HG02970 (cell line): ENCODE results near the gene TPTE2.
"Not testable (repeated sequence)": the region's sequence is repeated elsewhere in the genome, so short reads cannot be mapped to it uniquely, and the experiment has no call there.

Source experiments
- ATAC-seq: cut with Tn5 transposase; IDR thresholded peaks from one replicate; pipeline ENCODE4 v1.9.1; 2021; ENCODE audit warnings: mild to moderate bottlenecking, moderate library complexity, moderate number of reproducible peaks; ENCODE audit not compliant: unreplicated experiment, low FRiP score

The TPTE2 gene

DNA sequence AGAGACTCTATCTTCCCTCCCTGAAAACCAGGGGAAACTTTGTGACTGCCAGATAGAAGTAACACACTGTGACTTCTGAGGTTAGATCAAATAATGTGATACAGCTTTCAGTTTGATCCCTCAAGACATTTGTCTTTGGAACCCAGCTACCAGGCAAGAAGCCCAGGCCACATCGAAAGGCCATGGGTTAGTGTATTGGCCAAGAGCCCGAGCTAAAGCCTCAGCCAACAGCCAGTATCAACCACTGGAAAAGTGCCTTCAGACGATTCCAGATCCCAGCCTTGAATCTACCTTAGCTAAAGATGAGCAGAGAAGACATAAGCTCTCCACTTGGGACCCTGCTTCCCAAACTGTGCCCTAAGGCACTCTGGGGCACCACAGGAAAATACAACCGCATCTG is 10.9 kb upstream of the TPTE2 start:
- no peak for ATAC-seq

DNA sequence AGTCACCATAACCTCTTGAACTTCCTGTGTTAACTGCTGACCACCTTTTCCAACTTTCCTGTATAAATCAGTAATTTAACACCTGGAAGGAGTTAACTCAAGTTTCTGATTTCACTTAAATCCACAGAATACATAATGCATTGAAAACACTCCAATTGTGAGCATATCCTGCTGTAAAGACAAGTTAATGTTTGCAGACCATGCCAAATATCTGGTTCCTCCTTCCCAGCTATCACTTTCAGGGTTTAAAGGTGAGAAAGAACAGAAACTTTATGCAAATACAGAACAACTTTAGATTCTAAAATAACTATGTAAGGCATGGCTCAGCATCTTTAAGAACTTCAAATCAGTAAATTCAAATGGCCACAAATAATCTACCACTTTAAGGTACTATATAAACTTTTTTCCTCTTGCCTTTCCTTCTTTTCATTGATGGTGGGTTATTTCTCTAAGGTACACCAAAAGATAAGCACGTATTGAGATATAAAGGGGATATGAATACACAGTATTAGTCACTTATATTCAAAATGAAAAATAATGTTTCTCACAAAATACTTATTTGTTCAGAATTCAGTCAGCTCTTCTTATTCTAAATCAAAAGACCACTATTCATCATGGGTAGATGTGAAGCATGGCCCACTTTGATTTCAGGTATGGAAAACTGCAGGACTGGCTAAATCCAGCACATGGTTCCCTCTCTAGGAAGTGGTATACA is 6.6 kb upstream of the TPTE2 start:
- no peak for ATAC-seq

DNA sequence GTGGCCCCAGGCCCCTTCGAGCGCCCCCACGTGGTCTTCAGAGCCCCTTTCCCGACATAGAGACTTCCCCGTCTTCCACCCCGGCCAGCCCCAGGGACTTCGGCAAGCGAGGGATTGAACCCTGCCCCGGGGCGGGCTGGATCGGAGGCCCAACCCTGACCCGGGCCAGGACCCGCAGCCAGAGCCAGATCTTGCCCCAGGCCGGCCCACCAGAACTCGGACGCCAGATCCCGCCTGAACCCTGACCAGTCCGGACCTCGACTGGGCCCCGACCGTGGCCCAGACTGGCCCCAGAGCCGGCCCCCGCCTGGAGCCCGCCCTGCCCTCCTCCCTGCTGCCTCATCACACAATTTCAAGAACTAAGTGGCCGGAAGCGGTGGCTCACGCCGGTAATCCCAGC is 253 bp upstream of the TPTE2 start:
- no peak for ATAC-seq

DNA sequence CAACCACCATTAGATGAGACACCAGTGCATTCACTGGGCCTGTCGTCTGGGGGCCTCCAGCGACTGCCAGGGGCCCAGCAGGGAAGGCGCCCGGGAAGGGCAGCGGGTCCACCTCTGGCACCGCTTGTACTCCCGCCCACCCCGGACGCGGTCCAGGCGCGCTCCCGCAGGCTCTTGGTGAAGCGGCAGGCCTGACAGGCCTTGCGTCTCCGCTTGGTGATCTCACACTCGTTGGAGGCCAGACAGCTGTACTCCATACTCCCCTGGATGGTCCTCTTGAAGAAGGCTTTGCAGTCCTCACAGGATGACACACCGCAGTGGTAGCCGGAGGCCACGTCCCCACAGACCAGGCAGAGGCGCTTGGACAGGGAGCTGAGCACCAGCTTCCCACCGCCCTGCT is 660 bp downstream of the TPTE2 start:
- not testable (repeated sequence) for ATAC-seq

DNA sequence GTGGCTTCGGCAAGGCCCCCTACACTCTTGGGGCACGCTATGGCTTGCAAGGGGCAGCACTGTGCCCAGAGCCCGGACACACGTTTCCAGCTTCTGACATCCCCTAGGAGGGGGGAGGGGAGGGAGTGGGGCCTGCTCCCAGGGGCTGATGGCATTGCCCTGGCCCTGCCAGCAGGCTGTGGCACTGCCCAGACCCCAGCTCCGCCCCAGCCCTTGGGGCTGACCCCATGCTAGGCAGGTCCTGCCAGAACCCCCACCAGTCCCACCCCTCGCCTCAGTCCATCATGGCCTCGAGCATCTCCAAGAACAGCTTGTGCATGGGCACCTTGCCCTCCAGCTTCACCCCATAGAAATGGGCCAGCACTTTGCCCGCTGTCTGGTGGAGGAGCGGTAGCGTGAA is 1.6 kb downstream of the TPTE2 start:
- not testable (repeated sequence) for ATAC-seq

DNA sequence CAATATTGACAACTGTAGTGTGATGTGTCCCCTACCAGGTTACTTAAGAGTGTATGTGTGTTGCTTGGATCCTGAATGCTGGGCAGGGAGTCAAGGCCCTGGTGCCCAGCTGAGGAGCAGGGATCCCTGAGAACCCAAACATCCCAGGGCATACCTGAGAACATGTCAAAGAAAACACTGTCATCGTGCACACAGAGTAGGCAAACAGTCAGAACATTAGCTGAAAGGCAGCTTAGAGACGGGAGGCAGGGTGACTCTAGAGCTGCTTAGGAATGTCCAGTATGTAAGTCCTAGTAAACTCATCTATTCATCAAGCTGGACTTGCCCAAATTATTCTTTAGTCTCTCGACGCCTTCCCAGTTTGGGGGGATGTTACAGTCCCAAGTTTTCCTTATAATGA is 4.0 kb downstream of the TPTE2 start:
- ATAC-seq: not testable (repeated sequence)

DNA sequence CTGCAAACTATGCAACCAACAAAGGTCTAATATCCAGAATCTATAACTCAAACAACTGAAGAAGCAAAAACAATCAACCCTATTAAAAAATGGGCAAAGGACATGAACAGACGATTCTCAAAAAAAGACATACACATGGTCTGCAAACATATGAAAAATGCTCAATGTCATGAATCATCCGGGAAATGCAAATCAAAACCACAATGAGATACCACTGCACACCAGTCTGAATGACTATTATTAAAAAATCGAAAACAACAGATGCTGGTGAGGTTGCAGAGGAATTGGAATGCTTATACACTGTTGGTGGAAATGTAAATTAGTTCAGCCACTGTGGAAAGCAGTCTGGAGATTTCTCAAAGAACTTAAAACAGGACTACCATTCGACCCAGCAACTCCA is 12.1 kb downstream of the TPTE2 start:
- ATAC-seq: not testable (repeated sequence)

DNA sequence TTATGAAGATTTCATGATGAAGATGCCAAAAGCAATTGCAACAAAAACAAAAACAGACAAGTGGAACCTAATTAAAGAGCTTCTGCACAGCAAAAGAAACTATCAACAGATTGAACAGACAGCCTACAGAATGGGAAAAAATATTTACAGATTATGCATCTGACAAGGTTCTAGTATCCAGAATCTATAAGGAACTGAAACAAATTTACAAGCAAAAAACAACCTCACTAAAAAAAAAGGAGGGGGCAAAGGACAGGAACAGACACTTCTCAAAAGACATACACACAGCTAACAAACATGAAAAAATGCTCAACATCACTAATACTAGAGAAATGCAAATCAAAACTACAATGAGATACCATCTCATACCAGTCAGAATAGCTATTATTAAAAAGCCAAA is 35.7 kb downstream of the TPTE2 start:
- ATAC-seq: not testable (repeated sequence)

DNA sequence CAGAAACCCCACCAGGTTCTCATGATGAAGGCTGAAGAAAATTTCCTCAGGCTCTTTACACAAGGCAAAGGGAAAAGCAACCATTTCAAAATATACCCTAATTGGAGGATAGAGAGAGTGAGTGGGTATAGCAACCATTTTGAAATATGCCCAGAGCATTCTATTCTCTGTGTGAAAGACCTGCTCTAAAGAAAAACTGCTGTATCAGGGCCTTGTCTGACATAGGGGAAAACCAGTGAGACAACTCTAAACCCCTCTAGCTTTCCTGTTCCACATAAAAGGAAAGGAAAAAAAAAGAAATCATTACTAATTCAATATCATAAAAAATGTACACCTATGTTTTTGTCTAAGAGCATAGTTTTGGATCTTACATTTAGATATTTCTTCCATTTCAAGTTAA is 42.3 kb downstream of the TPTE2 start:
- ATAC-seq: no peak

DNA sequence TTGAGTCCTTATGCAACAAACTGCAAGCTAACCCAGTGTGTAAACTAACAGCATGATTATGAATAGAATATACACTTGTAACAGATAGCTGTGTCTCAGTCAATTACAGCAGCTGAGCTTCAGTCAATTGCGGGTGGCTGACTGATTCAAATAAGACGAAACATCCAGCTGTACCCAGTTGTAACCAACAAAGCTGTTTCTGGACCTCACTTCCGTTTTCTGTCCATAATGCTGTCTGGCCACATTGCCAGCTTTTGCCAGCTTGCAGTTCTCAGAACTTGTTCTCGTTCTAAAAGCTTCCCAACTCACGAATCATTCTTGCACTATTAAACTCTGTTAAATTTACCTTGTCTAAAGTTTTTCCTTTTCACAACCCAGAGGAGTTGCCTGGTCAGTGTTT is 53.7 kb downstream of the TPTE2 start:
- ATAC-seq: not testable (repeated sequence)

DNA sequence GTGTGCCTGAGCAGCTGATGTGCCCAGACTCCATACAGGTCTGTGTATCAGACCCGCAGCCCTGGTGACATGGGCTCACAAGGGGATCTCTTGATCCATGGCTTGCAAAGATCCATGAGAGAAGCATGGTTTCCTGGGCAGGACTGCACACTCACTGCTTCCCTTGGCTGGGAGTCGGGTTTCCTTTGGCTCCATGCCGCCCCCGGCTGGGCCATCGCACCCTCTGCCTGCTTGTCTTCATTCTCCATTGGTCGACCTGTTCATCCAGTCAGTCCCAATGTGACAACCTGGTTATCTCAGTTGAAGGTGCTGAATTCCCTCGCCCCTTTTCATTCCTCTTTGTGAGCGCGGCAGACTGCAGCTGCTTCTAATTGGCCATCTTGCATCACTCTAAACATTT is 101.2 kb downstream of the TPTE2 start:
- not testable (repeated sequence) for ATAC-seq

DNA sequence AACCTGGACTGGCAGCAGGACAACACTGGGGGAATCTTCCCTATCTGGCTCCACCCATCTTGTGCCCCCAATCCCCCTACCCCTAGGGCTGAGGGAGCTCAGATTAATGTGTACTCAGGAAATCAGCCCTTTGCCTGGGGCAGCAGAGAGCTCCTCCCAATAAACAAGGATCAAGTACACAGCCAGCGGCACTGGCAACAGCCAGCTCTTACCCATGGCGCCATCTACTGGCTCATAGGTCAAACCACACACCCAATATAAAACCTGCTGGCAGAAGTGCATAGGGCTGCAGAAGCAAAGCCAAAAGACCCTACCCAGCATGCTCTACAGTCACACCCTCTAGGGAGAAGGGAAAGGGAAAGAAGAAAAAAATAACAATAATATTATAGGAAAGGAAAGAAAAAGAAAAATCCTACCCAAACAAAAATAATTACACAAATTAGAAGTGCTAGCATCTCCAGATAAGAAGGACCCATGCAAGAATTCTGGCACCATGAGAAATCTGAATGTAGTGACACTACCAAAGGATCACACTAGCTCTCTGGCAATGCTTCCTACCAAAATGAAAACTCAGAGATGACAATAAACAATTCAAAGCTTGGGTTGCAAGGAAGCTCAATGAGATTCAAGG is 122.2 kb downstream of the TPTE2 start:
- ATAC-seq: not testable (repeated sequence)

DNA sequence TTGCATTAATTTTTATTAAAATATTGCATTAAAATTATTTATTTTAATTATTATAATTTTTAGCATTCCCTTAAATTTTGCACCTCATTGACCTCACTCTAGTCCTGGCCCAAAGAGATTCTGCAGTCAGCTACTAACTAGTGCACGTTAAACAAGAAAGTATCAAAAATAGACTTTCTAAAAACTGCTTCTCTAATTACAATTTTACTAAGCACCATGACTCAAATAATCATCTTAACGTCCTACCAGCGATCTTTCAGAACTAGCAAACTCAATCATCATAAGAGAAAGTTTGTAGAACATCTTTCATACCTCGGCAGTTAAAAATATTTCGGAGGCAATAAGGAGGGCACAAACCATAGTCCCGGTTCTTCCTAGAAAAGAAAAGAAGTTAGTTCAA is 123.6 kb downstream of the TPTE2 start:
- ATAC-seq: not testable (repeated sequence)

DNA sequence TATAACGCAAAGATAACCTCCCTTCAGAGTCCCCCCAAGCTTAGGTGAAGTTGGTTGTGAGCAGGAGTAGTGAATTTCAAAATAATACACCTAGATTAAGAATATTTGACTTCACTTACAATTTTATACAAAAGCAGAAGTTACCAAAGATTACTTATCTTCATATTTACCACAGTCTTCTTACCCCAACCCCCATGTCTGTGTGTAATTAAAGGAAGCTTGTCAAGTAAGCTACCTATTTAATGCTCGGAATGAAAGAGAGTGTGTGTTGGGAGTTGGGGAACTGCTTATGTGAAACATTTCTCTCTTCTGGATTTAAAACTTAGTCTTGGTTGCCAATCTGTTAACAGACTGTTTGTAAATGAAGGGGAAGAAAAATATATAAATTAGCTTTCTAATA is 139.1 kb downstream of the TPTE2 start:
- ATAC-seq: not testable (repeated sequence)

DNA sequence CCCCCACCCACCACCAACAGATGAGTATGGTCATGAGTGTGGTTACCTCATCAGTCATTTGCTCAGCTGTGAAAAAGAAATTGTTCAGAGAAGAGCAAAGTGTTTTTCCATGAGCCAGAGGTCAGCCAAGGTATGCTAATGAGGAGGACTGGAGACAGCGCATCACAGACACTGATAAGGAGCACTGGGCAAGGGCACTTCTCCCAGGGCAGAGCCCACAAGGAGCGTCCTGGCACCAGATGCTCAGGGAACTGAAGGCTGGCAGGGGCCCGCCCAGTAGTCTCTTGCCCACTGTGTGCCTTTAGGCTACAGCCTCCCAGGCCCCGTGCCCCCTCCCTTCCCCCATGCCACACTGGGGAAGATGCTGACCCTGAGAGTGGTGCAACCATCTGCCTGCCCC is 148.8 kb downstream of the TPTE2 start:
- ATAC-seq: not testable (repeated sequence)

DNA sequence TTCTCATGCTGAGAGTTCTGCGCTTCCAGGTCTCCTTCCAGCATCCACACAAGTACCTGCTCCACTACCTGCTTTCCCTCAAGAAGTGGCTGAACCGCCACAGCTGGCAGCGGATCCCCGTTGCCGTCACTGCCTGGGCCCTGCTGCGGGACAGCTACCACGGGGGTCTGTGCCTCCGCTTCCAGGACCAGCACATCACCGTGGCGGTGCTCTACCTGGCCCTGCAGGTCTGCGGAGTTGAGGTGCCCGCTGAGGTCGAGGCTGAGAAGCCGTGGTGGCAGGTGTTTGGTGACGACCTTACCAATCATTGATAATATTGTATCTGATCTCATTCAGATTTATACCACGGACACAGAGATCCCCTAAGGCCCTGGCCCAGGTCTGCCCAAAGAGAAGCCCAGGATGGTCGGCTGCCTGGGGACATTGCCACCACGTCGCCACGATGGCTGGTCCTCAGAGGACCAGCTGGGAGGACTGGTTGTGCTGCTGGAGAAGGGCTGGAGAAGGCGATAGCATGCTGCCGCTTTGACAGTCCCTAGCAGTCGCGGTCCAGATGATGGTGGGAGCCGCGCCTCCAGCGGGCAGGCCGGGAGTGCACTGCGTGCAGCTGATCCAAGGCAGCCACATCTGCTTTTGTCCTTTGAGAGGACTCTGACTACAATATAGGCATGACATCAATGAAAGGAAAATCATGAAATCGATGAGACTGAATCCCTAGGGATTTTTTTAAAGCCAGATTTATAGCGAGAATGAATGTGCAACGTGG is 178.4 kb downstream of the TPTE2 start:
- not testable (repeated sequence) for ATAC-seq

DNA sequence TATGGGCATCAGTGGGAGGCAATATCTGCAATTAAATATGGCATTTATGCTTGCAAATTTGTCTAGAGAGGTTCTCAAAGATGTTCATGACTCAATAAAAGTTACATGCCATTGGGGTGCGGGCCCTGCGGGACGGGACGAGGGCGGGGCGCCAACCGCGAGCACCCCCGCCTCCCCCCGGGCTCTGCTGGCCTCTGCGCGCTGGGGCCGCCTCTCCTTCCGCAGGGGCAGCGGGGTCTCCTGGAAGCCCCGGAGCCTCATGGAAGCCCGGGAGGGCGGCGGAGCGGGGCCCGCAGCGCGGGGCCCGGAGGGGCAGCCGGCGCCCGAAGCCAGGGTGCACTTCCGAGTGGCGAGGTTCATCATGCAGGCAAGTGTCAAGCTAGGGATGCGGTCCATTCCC is 179.2 kb downstream of the TPTE2 start:
- ATAC-seq: no peak
